GM18858 (cell line): ENCODE results near the gene C3orf22.

ENCODE experiments used
- ATAC-seq: cut with Tn5 transposase; IDR thresholded peaks from one replicate; pipeline ENCODE4 v1.9.1; 2021; ENCODE audit not compliant: unreplicated experiment

The C3orf22 gene

DNA sequence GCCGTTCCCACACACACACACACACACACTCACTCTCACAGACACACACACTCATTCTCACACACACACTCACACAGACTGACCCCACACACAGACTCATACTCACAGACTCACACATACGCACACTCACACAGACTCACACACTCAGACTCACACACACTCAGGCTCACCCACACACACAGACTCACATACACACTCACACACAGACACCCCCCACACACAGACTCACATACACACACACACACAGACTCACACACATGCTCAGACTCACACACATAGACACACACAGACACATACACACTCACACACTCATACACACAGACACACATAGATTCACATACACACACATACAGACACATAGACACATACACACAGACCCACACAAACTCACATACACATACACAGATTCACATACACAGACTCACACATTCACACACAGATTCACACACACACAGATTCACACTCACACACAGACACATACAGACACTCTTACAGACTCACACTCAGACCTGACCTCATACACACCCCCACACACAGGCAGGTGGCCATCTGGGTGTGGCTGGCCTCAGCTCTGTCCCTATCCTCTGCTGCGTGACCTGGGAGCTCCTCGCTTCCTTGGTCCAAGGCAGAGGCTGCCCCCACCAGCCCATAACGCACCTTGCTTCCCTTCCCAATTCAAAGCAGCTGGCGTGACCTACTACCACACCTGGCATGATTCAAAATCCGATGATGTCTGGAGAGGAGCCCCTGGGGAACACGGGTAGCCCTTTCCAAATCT, 1.9 kb downstream of the C3orf22 start:
- ATAC-seq: no peak

DNA sequence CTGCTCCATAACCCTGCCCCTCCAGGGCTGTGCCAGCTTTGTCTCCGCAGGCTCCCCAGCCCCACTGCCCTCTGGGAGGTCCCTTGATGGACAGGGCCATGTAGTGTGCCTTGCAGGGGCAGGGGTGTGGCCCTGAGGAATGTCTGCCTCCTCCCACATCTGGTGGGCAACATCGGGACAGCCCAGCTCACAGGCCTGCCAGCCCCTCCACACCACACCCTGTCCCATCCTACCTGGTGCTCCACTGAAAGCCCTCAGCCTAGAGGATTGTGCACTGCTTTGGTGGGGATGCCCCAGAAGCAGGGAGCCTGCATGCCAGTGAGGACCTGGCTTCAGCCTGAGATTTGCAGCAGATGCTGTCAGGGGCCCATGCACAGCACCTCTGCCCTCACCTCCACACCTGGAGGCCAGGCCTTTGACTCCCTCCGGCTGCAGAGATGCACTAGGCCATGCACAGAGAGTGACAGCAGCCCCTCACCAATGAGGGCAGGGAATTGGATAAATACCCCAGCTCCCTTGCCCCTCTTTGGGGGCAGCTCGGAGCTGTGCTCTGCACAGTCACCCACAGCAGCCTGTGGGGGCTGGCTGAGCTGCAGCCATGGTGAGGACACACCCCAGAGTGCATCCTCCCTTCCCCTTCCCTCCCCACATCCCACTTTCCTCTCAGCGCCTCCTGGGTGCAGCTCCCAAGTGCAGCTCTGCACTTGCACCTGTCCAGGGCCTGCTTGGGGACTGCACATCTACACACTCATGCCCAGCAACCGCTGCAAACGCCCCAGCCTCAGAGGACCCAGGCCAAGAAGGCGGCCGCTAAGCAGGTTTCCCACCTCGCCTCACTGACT, 2.7 kb downstream of the C3orf22 start:
- ATAC-seq: no peak

DNA sequence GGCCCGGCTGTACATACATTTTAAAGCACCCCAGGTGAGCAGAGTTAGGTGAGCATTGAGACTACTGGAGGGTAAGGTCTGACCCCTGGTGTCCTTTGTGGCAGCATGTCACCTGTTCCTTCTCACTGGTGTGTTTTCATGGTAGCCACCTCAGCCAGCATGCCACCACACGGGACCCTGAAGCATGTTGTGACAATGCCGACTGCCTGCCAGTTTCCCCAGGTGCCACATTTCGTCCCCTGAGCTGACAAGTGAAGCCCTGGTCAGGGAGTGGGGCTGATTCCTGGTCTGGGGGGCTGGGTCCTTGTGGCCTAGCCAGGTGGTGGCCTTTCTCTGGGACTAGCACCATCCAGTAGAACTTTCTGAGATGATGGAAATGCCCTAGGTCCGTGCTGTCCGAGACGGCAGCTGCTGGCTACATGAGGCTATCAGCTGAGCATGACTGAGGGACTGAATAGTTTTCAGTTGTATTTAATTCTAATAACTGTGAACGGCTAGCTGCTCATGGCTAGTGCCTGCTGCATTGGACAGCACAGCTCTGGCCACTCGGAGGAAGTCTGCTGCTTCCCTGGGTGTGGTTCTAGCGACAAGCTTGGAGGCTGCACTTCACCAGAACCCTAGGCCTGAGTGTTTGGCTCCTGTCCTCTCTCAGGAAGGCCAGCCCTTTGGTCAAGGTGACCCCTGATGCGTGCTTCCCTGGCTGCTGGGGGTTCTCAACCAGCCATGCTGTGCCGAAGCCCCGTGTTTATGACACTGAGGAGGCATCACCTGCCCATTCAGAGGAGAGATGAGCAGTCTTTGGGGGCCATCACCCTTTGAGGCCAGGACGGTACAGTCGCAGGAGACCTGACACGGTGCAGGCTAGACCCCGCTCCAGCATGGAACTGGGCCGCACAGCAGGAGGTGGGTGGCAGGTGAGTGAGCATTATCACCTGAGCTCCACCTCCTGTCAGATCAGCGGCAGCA, 3.9 kb downstream of the C3orf22 start:
- no peak for ATAC-seq

DNA sequence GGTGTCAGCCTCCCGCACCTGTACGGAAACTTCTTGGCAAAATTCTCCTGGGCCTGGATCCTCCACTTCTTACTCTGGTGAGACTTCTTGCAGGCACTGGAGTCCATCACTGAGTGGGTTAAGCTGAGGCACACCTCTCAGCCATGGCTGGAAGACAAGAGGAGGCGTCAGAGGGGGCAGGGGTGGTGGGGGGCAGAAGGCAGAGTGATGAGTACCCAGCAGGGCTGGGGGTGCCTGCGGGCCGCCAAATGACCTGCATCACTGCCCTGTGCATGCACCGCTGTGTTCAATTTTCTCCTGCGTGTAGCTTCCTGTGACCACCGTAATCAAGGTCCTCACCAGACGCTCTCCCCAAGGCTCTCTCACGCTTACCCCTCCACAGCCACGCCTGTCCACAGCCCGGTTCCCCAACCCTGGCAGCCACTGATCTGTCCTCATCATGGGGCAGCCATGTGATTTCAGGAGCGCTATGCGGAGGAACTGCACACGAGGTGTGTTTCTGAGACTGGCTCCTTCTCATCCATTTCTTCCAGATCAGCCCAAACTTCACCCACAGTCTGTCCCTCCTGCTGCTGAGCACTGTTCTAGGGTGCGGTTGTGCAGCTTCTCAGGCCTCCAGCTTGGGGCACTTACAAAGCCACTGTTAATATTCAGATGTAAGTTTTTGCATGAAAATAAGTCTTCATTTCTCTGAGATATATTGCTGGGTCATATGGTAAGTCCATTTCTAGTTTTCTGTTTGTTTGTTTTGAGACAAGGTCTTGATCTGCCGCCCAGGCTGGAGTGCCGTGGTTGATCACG, 5.2 kb downstream of the C3orf22 start:
- ATAC-seq: no peak

- no peak for ATAC-seq
These were observed 5.9 kb downstream of the C3orf22 start for GRCh38 chr3:126552688-126553283.

DNA sequence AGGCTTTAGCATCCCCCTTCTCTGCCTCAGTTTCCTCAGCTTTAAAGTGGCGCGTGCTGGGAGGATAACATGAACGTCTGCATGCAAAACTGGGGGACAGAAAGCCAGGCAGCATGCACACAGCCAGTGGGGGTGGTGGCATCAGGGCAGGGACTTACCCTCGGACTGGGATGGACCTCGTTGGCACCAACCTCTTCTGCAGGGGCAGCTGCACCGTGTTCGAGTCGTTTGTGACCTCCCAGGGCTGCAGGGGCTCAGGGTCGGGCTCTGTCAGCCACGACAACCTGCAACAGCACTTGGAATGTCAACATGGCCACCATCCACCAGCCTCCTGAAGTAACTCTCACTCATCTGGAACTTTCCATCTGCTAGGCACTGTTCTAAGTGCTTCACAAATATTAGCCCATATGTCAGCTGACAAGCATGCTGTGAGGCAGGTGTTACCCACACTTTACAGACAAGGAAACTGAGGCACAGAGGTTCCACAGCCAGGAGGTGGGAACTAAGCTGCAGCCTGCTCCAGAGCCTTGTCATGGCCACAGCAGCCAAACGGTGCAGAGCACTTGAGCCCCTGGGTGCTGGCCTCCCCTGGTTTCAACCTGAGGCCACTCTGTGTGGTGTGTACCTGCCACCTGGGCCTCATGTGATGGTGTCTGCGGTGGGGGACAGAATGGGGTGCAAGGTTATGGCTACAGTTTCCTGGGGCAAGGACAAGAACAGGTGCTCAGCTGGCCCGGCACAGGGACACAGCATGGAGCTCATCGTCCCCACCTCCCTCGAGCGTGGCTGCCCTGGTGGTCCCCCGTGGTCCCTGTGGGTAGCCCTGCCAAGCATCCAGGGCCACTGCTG, 6.7 kb downstream of the C3orf22 start:
- ATAC-seq: no peak

GRCh38 chr3:126551121-126551838, 7.5 kb downstream of the C3orf22 start:
- ATAC-seq: no peak

- ATAC-seq: no peak
These were observed 8.2 kb downstream of the C3orf22 start for GRCh38 chr3:126550488-126551051.

DNA sequence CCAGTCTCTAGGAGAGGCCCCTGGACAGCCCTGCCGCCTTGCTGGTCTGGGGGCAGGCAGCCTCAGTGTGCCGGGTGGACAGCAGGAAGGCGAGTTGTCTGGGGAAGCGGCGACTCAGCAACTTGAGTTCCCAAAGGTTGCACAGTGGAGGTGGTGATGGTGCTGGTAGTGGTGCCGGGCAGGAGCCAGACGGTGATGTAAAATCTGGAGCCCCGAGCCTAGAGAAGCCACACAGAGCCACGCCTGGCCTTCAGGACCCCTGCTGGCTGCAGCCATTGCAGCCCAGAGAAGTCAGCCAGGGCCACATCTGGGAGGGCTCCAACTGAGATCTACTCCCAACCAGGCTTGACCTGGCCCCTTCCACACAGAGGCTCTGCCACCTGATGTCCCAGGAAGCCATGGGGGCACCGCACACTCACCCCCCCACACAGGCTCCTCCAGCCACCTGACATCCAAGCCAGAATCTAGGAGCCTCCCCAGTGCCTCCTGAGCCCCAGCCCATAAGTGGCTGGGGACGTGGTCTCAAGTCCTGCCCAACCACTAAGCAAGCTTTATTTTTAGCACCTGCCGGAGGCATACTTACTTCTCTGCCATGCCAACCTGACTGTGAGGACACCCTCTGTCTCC, 8.8 kb downstream of the C3orf22 start:
- ATAC-seq: no peak

- no peak for ATAC-seq
These were observed 9.9 kb downstream of the C3orf22 start for GRCh38 chr3:126548556-126549466.

- ATAC-seq: no peak
These were observed 11.0 kb downstream of the C3orf22 start for GRCh38 chr3:126547721-126548120.

DNA sequence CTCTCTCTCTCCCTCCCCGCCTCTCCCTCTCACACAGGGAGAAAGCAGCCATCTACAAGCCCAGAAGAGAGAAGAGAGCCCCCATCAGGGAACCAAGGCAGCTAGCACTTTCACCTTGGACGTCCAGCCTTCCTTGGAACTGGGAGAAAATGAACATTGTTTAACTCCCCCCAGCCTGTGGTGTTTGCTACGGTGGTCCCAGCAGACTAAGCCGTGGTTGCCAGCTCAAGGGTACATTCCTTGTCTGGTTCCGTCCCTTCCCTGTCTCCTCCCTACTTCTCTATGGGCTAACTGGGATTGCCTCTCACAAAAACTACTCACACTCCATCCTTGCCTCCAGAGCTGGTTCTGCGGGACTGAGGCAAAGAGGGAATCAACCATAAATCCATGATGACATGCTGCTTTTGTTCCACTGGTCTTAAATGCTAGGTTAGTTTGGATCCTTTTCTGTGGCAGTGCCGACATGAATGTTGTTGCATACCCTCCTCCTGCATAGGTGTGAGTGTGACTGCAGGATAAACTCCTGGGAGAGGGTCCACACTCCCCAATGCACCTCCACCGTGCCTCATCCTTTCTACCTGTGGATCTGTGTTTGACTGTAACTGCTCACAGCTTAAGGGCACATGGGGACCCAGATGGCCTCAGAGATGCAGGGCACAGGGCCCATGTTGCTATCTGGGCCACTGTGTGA, 12.0 kb downstream of the C3orf22 start:
- no peak for ATAC-seq

DNA sequence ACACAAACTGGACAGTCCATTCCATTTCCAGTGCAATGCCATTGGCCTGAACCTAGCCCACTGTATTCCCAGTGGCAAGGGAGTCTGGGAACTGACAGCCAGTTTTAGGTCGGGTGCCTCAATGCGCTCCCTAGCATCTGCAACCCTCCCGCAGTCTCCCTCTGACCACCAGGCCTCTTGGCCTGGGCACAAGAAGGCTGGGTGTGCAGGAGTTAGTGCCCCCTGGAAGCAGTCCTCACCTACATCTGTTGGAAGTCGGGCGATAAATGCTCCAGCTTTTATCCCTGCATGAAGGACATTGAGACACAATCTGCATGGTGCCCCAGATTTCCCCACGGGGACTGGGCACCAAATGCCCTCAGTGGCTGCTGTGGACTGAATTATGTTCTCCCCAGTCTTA, 12.7 kb downstream of the C3orf22 start:
- no peak for ATAC-seq

GRCh38 chr3:126545544-126545943, 13.2 kb downstream of the C3orf22 start:
- no peak for ATAC-seq

DNA sequence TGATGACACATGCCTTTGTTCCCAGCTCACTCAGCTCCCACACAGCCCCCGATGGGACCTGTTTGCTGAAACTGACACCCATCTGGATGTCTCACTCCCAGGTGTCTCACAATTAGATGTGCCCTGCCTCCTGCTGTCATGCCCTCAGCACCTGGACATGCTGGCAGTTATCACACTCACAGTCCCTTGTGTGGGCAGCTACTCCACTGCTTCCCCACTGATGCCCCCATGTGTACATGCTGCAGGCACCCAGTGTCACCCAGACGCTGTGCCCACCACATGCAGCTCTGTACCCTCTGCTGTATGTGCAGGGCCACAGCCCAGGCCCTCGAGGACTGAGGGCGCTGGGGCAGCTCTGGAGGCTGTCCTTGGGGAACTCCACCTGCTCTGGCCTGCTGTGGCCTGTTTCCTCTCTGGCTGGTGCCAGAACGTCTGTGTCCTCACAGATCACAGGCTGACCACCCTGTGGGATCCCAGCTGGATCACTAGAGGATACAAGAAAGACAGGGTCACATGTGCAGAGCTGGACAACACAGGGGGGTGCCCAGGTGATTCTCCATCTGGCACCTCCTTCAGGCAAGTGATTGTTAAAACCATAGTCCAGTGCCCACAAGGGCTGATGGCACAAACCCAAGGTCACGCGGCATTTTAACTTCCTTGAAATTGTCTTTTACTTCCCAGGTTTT, 14.0 kb downstream of the C3orf22 start:
- ATAC-seq: no peak
